NCI-H82 (cell line): ENCODE measurements around the gene DNHD1.

Source experiments
- DNase-seq: peaks from one replicate; lab custom pipeline; 2025; lab: John Stamatoyannopoulos, UW

DNHD1 gene

GRCh38 chr11:6530848-6531247 lies 33.8 kb downstream of the DNHD1 start:
- no peak for DNase-seq

GRCh38 chr11:6531267-6531752 lies 34.2 kb downstream of the DNHD1 start:
- DNase-seq = peak; percentile 72

GRCh38 chr11:6538456-6538855 lies 41.4 kb downstream of the DNHD1 start:
- no peak for DNase-seq

- DNase-seq = no peak
Measured at GRCh38 chr11:6538945-6539344, 41.9 kb downstream of the DNHD1 start.

- DNase-seq = no peak
Measured at GRCh38 chr11:6539748-6540268, 42.7 kb downstream of the DNHD1 start.

GRCh38 chr11:6541356-6541755 lies 44.3 kb downstream of the DNHD1 start:
- DNase-seq = no peak

- DNase-seq = no peak
Measured at GRCh38 chr11:6542727-6543126, 45.6 kb downstream of the DNHD1 start.

GRCh38 chr11:6544921-6545850 lies 48.1 kb downstream of the DNHD1 start:
- DNase-seq = no peak

- no peak for DNase-seq
Measured at GRCh38 chr11:6545917-6546605, 49.0 kb downstream of the DNHD1 start.

GRCh38 chr11:6546735-6547134 lies 49.7 kb downstream of the DNHD1 start:
- DNase-seq = no peak

GRCh38 chr11:6547177-6547576 lies 50.1 kb downstream of the DNHD1 start:
- no peak for DNase-seq

GRCh38 chr11:6548121-6548520 lies 51.0 kb downstream of the DNHD1 start:
- no peak for DNase-seq

- no peak for DNase-seq
Measured at GRCh38 chr11:6548641-6549040, 51.6 kb downstream of the DNHD1 start.

GRCh38 chr11:6553634-6554033 lies 56.6 kb downstream of the DNHD1 start:
- no peak for DNase-seq

GRCh38 chr11:6554828-6555706 lies 58.0 kb downstream of the DNHD1 start:
- DNase-seq = no peak

GRCh38 chr11:6556139-6556949 lies 59.3 kb downstream of the DNHD1 start:
- no peak for DNase-seq

GRCh38 chr11:6557063-6557462 lies 60.0 kb downstream of the DNHD1 start:
- no peak for DNase-seq

- DNase-seq = no peak
Measured at GRCh38 chr11:6557761-6558674, 60.9 kb downstream of the DNHD1 start.

- DNase-seq = no peak
Measured at GRCh38 chr11:6559369-6559768, 62.3 kb downstream of the DNHD1 start.

GRCh38 chr11:6561288-6561687 lies 64.2 kb downstream of the DNHD1 start:
- no peak for DNase-seq
